ENCODE data around the gene HOXD3.

DNA sequence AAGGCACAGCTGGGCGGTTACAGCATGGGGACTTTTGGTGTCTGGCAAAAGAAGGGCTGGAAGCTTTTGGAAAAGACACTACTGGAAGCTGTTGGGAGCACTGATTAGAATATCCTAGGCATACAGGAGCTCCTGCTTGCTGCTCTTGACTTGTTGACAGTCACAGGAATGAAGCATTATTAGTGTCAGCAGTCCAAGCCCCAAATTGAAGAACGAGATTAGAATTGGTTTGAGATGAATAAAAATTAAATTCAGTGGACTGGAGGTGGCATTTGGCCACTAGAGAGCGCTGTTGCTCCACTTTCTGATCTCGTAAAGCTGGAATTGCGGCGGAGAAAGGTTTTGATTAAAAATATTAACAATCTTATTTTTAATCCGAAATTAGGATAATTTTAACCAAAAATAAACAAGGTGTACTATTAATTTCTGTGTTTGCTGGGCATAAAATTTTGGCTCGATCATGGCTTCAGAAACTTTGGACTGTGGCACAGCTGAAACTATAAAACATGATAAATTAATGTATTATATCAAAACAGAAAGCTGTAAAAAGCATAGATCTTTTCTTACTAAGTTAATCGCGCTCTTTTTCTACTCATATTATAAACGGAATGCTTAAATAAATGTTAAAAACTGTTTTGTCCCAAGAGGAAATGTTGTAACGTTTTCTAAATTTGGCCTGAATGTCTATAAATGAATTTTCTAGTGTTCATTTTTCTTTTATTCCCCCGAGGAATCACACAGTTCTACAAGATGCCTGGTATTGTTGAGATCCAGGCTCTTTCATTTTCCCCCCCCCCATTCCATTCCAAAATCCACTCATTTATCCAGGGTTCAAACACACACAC is 30.0 kb upstream of the HOXD3 start:
- peak; percentile 83 to 99 (median 91) for TF ChIP-seq CTCF (IDR thresholded peaks at IDR 0.05)
- TF ChIP-seq POLR2A (IDR thresholded peaks at IDR 0.05), result no peak
